HL-60/S4 (cell line): ENCODE results near the gene ACOX1.

Source experiments
- in situ Hi-C: fragments of 300-500 bp; cut with MboI; formaldehyde crosslinking; loops from 2 replicates; pipeline ENCODE4 v1.14.3; 2022; ENCODE audit warnings: low sequenced_read_pairs

ACOX1 gene

DNA sequence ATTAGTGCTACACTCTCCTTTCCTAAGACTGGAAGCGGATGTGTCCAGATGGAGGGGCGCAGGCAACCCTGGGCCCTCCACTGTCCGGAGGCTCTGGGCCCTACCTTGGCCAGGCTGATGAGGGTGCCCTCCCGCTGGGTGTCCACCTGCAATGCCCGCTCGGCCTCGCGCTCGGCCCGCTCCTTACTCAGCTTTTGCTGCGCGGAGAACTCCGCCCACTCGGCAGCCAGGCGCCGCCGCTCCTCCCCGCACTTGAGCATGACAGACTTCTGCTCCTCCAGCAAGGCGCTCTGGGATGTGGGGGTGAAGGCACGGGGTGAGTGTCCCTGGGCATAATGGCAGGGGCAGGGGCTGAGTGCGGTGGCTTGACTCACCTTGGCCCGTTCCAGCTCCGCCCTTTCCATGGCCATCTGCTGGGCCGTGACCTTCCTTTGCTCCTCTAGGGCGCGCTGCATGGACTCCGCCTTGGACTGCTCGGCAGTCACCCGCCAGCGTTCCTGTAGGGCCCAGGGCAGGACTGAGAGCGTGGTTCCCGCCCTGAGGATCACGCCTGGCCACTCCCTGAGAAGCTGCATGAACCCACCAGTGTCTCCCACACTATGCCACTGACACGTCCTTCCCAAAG lies 64.2 kb downstream of the ACOX1 start:
- in situ Hi-C loops: loop anchor here (25.0 kb wide), 1 partner anchor 373 kb away; no protein-coding TSS in a partner anchor

DNA sequence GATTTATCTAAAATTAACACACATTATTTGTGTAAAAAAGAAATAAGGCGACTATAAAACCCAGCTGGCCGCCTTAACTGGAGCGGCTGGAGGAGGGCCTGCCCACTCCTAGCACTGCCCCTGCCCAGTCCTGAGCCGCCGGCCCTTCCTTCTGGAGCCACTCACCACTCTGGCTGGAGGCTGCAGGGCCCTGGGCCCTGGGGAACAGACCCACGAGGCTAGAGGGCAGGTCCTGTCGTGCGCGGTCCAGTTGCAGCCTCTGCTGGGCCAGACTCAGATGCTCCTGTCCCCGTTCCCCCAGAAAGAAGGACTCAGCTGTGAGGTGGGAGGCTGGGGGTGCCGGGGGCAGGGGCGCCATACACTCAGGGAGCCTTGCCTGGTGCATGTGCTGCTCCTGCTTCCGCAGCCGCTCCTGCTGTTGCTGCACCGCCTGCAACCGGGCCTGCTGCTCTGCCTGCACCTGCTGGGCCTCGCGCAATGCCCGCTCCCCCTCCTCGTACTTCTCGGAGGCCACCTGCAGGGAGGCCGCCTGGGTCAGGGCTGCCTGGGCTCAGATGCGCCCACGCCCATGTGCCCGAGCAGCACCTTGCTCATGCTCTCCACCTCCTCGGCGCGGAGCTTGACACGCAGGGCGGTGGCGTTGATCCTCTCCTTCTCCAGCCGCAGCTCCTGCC lies 65.3 kb downstream of the ACOX1 start:
- in situ Hi-C loops: loop anchor here (25.0 kb wide), 1 partner anchor 374 kb away; no protein-coding TSS in a partner anchor

DNA sequence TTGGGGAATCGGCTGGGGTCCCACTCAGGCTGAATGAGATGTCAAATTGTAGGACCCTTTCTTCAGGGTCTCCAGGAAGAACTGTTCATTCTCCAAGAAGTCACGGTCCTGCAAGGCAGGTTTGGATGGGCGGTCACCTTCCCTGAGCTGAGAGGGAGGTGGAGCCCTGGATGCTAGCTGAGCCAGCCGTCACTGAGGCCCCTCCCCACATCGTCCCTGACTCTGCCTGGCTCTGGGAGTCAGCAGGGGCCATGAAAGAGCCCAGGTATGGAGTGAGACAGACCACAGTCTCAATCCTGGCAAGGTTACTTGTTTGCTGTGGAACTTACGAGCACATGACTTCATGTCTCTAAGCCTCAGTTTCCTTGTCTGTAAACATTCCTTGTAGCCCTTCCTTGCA lies 68.3 kb downstream of the ACOX1 start:
- in situ Hi-C loops: loop anchor here (25.0 kb wide), 1 partner anchor 377 kb away; no protein-coding TSS in a partner anchor

- in situ Hi-C loops: loop anchor here (5.0 to 25.0 kb wide), 2 partner anchors 97 to 377 kb away; no protein-coding TSS in a partner anchor
These were observed 69.1 kb downstream of the ACOX1 start for GRCh38 chr17:75909812-75910274.

DNA sequence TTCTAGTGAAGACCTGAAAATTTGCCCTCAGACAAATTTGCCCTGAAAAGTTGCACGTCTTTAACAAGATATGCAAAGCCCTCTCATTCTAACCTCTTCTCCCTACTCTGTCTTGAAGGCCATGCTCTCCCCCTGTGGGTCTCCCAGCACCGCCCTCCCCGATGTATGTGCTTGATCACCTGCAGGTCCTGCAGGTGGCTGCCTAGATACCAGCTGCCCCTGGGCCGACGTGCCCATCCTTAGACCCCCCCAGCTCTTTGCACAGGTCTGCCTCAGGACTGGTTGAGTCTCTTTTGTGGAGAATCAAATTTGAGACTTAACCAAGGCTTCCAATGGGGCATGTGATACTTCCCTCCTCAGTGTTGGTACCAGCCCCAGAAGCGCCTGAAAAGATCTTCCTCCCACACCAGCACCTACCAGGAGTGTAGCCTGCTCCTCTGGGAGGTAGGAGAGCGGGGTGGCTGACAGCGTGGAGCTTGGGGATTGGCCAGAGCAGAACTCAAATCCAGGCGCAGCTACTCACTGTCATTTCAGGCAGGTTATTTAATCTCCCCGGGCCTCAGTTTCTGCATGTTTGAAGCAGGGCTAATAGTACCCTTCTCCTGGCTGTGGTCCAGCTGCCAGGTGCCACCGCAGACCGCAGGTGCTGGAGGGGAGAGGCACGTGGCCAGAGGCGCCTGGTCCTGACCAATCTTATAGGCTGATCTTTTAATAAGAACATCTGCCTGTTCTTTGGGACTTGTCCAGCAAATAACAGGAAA lies 69.7 kb downstream of the ACOX1 start:
- in situ Hi-C loops: loop anchor here (5.0 to 25.0 kb wide), 2 partner anchors 98 to 378 kb away; no protein-coding TSS in a partner anchor

- in situ Hi-C loops: loop anchor here (5.0 to 25.0 kb wide), 2 partner anchors 99 to 379 kb away; no protein-coding TSS in a partner anchor
These were observed 70.8 kb downstream of the ACOX1 start for GRCh38 chr17:75908201-75908600.

- in situ Hi-C loops: loop anchor here (5.0 to 25.0 kb wide), 2 partner anchors 101 to 381 kb away; no protein-coding TSS in a partner anchor
These were observed 72.7 kb downstream of the ACOX1 start for GRCh38 chr17:75906143-75906884.

DNA sequence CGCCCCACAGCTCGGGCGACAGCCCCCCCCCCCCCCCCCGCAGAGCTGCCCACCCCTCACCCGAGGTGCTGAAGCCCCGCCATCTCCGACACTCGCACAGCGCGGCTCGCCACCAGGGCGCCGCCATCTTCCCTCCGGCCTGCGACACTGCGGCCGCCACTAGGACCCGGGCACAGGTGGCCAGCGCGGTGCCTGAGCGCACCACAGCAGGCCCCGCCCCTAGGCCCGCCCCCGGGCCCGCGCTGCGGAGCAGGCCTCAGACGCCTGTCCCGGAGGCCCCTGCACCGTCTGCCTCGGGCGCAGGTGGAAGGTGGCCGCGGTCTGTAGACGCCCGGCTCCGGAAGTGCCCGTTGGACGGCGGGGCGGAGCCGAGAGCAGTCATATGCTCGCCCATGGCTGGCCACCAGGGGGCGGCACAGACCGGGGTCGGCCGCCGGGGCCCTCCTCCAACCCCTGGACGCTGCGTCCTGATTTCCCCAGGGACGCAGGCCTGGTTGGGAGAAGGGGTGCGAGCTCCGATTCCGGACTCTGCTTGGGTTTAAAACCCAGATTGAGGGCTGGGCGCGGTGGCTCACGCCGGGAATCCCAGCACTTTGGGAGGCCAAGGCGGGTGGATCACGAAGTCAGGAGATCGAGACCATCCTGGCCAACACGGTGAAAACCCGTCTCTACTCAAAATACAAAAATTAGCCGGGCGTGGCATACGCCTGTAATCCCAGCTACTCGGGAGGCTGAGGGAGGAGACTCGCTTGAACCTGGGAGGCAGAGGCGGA lies 74.0 kb downstream of the ACOX1 start, which contains the start of gene MRPL38:
Gene MRPL38 (minus strand): TSS at position 136 of the 773 bp plus-strand sequence. CDS start 9 bp downstream, at position 127.
- in situ Hi-C loops: loop anchor here (5.0 to 25.0 kb wide), 2 partner anchors 102 to 382 kb away; no protein-coding TSS in a partner anchor

DNA sequence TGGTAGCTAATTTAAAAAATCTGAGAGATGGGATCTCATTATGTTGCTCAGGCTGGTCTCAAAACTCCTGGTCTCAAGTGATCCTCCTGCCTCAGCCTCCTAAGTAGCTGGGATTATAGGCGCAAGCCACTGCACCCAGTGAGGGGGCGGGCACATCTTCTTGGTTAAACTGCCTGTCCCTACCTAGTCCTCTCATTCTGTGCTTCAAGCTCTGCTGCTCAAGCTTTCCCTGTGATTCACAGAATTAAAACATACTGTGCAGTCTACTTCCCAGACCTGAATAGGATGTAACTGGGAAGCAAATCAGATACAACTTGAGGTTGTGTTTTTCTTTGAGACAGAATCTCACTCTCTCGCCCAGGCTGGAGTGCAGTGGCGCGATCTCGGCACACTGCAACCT lies 76.6 kb downstream of the ACOX1 start:
- in situ Hi-C loops: loop anchor here (25.0 kb wide), 1 partner anchor 385 kb away; no protein-coding TSS in a partner anchor

DNA sequence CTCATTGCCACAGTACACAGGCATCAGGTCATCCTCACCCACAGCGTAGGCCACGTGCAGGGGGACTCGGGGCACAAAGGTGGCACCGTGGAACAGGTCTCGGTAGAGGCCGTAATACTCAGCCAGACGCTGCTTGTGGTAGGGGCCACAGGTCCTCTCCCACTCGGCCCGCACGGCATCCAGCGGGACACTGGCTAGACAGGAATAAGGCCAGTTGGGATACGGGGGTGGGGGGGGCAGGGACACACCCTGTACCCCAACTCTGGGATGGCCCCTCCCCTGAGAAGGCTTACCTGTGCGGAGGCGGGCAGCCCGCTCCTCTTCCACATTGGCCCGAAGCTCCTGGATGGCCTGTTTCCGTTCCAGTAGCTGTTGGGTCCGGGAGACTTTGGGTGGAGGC lies 77.2 kb downstream of the ACOX1 start:
- in situ Hi-C loops: loop anchor here (25.0 kb wide), 1 partner anchor 386 kb away; no protein-coding TSS in a partner anchor

DNA sequence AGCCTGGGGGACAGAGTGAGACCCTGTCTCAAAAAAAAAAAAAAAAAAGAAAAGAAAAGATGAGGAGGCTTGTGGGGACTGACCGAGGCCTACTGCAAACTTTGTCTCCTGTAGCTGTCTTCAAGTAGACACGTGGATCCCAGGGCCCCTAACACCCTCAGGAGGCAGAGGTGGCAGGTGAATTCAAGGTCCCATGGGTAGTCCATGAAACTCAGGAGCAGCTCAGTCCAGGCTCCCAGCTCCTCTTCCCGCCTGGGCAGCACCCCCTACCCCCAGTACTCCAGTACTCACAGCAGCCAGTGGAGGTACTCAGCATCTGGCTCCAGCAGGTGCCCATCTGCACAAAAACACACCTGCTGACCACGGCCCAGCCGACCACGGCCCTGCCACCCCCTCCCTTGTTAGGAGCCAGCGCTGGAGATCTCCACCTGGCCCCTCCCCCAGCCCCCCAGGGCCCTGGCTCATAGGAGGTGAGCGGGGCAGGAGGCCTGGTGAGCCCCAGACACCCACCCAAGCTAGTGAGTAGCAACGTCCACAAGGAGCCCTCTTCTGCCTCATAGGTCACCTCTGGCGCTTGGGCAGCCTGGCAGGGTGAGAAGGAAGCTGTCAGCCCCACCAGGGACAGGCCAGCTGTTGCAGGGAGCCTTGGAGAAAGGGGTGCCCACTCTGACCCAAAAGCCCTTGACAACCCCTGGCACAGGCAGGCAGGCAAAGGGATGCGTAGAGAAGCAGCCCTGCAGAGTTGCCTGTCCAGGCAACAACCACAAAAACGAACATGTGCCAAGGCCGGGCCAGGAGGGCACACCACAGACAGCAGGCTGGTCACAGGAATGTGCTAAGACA lies 78.1 kb downstream of the ACOX1 start:
- in situ Hi-C loops: loop anchor here (25.0 kb wide), 1 partner anchor 386 kb away; no protein-coding TSS in a partner anchor

GRCh38 chr17:75899767-75900468 lies 79.0 kb downstream of the ACOX1 start:
- in situ Hi-C loops: loop anchor here (25.0 kb wide), 1 partner anchor 387 kb away; no protein-coding TSS in a partner anchor

GRCh38 chr17:75899353-75899752 lies 79.6 kb downstream of the ACOX1 start:
- in situ Hi-C loops: no loop called here

GRCh38 chr17:75898791-75899190 lies 80.2 kb downstream of the ACOX1 start:
- in situ Hi-C loops: no loop called here

- in situ Hi-C loops: no loop called here
These were observed 80.9 kb downstream of the ACOX1 start for GRCh38 chr17:75898065-75898464.

DNA sequence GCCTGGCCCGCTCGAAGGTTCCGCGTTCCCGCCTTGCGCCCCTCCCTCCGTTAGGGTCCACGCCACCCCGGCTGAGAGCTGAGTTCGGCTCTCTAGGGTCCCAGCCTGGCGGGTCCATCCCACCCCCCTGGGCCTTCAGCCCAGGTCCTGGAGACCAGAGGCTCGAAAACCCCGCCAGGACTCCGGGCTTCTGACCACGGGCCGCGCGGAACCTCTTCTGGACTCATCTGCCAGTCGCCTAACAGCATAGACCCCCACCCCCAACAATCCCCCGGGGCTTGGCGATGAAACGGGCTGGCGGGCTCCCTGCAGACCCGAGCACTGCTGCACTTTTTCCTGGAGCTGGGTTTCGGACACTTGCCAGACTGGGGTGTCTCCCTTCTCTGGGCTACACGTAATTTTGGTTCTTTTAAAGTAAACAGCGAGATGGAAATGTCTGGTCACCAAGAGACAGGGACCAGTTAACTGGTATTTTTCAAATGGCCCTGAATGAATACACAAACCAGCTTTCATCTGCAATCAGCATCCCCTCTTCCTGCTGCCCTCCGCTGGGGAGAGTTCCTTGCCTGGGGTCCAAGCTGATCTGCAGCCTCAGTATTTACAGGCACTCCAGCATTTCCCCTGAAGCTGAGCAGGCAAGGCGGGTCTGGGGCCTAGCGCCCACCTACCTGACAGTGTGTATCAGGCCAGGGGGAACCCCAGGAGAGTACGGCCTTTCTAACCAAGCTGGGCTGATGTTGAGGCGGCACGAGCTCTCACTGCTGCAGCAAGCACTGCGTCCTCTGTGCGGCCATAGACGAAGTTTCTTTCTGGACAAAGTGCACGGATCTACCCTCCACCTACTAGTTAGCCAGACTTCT lies 81.6 kb downstream of the ACOX1 start:
- in situ Hi-C loops: no loop called here
